C4-2B (cell line): Measurements from ENCODE around the gene CRADD.

Experiments used
- ZFX ChIP-seq: fragments of 450-650 bp; IDR thresholded peaks from 2 replicates; pipeline ENCODE4 v1.6.1; 2017
- TF ChIP-seq, protein P1 (sequence below): fragments of 450-650 bp; conservative IDR thresholded peaks from 2 replicates; pipeline ENCODE4 v1.5.1; 2017; ENCODE audit warnings: mild to moderate bottlenecking

DNA sequence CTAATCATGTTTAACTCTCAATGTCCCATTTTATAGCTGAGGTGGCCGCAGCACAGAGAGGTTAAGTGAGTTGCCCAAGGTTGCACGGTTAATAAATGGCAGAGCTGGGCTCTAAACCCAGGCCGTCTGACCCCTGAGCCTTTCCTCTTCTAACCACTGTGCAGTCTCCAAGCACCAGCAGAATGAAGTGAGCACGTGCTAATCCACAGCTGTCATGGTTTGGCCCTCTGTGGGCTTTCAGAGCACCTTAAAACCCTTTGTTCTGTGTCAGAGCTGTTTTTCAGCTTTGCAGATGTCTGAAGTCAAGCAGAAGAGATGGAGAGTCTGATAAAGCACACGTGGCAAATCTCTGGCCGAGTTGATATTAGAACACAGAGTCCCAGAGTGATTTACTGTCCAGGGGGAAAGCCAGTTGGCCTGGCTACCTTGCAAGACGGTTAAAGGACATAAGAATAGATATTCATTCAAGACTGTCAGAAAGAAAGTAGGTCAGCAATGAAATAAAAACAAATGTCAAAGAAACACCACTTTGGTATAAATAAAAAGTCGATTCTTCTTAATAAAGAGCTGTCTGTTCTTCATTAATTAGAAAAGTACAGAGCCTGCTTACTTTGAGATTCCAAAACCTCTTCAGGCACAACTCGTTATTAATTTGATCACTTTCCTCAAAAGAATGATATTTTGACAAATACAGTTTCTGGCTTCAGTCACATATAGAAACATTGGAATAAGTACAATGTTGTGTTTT lies 107.3 kb downstream of the CRADD start:
- TF ChIP-seq, protein P1, sequence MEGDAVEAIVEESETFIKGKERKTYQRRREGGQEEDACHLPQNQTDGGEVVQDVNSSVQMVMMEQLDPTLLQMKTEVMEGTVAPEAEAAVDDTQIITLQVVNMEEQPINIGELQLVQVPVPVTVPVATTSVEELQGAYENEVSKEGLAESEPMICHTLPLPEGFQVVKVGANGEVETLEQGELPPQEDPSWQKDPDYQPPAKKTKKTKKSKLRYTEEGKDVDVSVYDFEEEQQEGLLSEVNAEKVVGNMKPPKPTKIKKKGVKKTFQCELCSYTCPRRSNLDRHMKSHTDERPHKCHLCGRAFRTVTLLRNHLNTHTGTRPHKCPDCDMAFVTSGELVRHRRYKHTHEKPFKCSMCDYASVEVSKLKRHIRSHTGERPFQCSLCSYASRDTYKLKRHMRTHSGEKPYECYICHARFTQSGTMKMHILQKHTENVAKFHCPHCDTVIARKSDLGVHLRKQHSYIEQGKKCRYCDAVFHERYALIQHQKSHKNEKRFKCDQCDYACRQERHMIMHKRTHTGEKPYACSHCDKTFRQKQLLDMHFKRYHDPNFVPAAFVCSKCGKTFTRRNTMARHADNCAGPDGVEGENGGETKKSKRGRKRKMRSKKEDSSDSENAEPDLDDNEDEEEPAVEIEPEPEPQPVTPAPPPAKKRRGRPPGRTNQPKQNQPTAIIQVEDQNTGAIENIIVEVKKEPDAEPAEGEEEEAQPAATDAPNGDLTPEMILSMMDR = no peak
- TF ChIP-seq ZFX = no peak
